ENCODE data around the gene KDELR1. TPM values are rescaled to one million over a fixed set of nuclear protein-coding genes. Genes with fewer than 3 reads are reported as not detected.
A peak's percentile ranks its signal among the peaks of the same experiment; 100 is the strongest.

KDELR1 gene
- total and polyA plus RNA-seq, 2 of the 13 experiments (the other 11 are each of a cell fraction or from before 2014, with no cell fraction given) = 134 to 185 TPM

GRCh38 chr19:48363810-48364597 is 27.3 kb downstream of the KDELR1 start, which contains the start of the genes SYNGR4 and TMEM143 (continued):
- no peak for TF ChIP-seq AKNA (CRISPR knock-in tag; IDR thresholded peaks at IDR 0.05; ENCODE audit: borderline replicate concordance)
- TF ChIP-seq NFYB (CRISPR knock-in tag; IDR thresholded peaks at IDR 0.05) = peak; percentile 87
- no peak for TF ChIP-seq ZNF160 (CRISPR knock-in tag; IDR thresholded peaks at IDR 0.05)
- TF ChIP-seq SOX6 (IDR thresholded peaks at IDR 0.05) = no peak
- TF ChIP-seq SOX6 (CRISPR knock-in tag; IDR thresholded peaks at IDR 0.05) = no peak; the same call in 1 of the 2 replicates
- TF ChIP-seq ZFP90 (CRISPR knock-in tag; IDR thresholded peaks at IDR 0.05; ENCODE audit: borderline replicate concordance) = peak; percentile 95
- no peak for TF ChIP-seq GLI4 (CRISPR knock-in tag; IDR thresholded peaks at IDR 0.05; ENCODE audit: borderline replicate concordance)
- TF ChIP-seq HNRNPLL (IDR thresholded peaks at IDR 0.05; ENCODE audit: low read depth, low read length, poor library complexity, severe bottlenecking) = peak; percentile 99
- no peak for TF ChIP-seq THAP8 (CRISPR knock-in tag; IDR thresholded peaks at IDR 0.05; ENCODE audit: borderline replicate concordance)
- TF ChIP-seq ZBTB34 (CRISPR knock-in tag; IDR thresholded peaks at IDR 0.05) = no peak
- no peak for TF ChIP-seq ZNF253 (CRISPR knock-in tag; IDR thresholded peaks at IDR 0.05; ENCODE audit: borderline replicate concordance)
- TF ChIP-seq ZNF747 (CRISPR knock-in tag; IDR thresholded peaks at IDR 0.05; ENCODE audit: borderline replicate concordance) = peak; percentile 86; the same call in 1 of the 2 replicates
- TF ChIP-seq AGO1 (IDR thresholded peaks at IDR 0.05; ENCODE audit: low read depth, low read length, poor library complexity, severe bottlenecking) = no peak
- TF ChIP-seq CREB1 (IDR thresholded peaks at IDR 0.05) = peak; percentile 68
- peak; percentile 57 for TF ChIP-seq CREB1 (CRISPR knock-in tag; IDR thresholded peaks at IDR 0.05)
- TF ChIP-seq NAIF1 (CRISPR knock-in tag; IDR thresholded peaks at IDR 0.05; ENCODE audit: borderline replicate concordance) = peak; percentile 63
- peak; percentile 60 for TF ChIP-seq SALL1 (CRISPR knock-in tag; IDR thresholded peaks at IDR 0.05)
- no peak for TF ChIP-seq JARID2 (CRISPR knock-in tag; IDR thresholded peaks at IDR 0.05; ENCODE audit: insufficient replicate concordance)
- TF ChIP-seq MIXL1 (CRISPR knock-in tag; IDR thresholded peaks at IDR 0.05) = no peak
- TF ChIP-seq ZNF549 (CRISPR knock-in tag; IDR thresholded peaks at IDR 0.05) = no peak
- TF ChIP-seq ATF5 (CRISPR knock-in tag; IDR thresholded peaks at IDR 0.05; ENCODE audit: low read depth) = no peak
- TF ChIP-seq ZBTB8A (CRISPR knock-in tag; IDR thresholded peaks at IDR 0.05; ENCODE audit: borderline replicate concordance, low read depth) = no peak
- TF ChIP-seq SCMH1 (CRISPR knock-in tag; IDR thresholded peaks at IDR 0.05; ENCODE audit: borderline replicate concordance) = no peak

All from HepG2 (cell line).